Gastrocnemius medialis (tissue), 4 donors: ENCODE results near the gene MACROH2A2. TPM values are rescaled to one million over a fixed set of nuclear protein-coding genes. Genes with fewer than 3 reads are reported as not detected.
A peak's percentile ranks its signal among the peaks of the same experiment; 100 is the strongest.

ENCODE experiments used
- ATAC-seq, 2 donors: fragments of 150-250 bp; one replicate each; pipeline ENCODE4 v1.9.1; 2016
- DNase-seq, 2 donors: peaks; one replicate each; pipeline ENCODE4 v3.0.0-alpha.2; 2019
- H3K27ac ChIP-seq, 4 donors: fragments of 200-600 bp; sonication (generic); 1 replicate in 1 of 4; 2 replicates in 3 of 4; pipeline ENCODE4 v1.5.1; 2016 to 2018; ENCODE audit warnings: mild to moderate bottlenecking in 2 of 4, moderate library complexity in 1 of 4
- H3K27me3 ChIP-seq, 3 donors: fragments of 200-600 bp; sonication (generic) in 2 of 3; 1 replicate in 1 of 3; 2 replicates in 2 of 3; pipeline versions ENCODE4 v1.5.1 to v1.6.0; 2016 to 2019; ENCODE audit warnings: mild to moderate bottlenecking in 1 of 3, moderate library complexity in 1 of 3
- H3K36me3 ChIP-seq, 2 donors: fragments of 200-600 bp; sonication (generic) in 1 of 2; one replicate each; pipeline ENCODE4 v1.5.1; 2017 to 2018
- H3K4me1 ChIP-seq, 2 donors: fragments of 200-600 bp; sonication (generic) in 1 of 2; one replicate each; pipeline ENCODE4 v1.5.1; 2016 to 2017; ENCODE audit warnings: mild to moderate bottlenecking in 2 of 2
- H3K4me3 ChIP-seq, 4 donors: fragments of 200-600 bp; sonication (generic) in 3 of 4; 1 replicate in 1 of 4; 2 replicates in 3 of 4; pipeline ENCODE4 v1.5.1; 2016 to 2019; ENCODE audit warnings: mild to moderate bottlenecking in 2 of 4
- H3K9me3 ChIP-seq, 3 donors: fragments of 200-600 bp; sonication (generic) in 2 of 3; 1 replicate in 1 of 3; 2 replicates in 2 of 3; pipeline ENCODE4 v1.5.1; 2016 to 2019
- CTCF ChIP-seq, 5 experiments: fragments of 450-650 bp in 3 of 5; fragments of 200-600 bp in 2 of 5; sonication (generic) in 2 of 5; IDR thresholded peaks in 4 of 5; conservative IDR thresholded peaks in 1 of 5; 1 replicate in 4 of 5; 2 replicates in 1 of 5; pipeline ENCODE4 v1.5.1; 2016 to 2019; ENCODE audit warnings: antibody characterized with exemption in 5 of 5, mild to moderate bottlenecking in 3 of 5, moderate library complexity in 3 of 5
- POLR2A ChIP-seq, 2 donors: fragments of 450-650 bp; IDR thresholded peaks; one replicate each; pipeline ENCODE4 v1.6.1; 2017; ENCODE audit warnings: antibody characterized with exemption in 2 of 2, mild to moderate bottlenecking in 2 of 2, moderate library complexity in 2 of 2
- in situ Hi-C, 4 donors: fragments of 200-750 bp; cut with MboI; loops; one replicate each; pipeline versions ENCODE4 v1.15.0 to v1.8.0; 2017; ENCODE audit warnings: low sequenced_read_pairs in 4 of 4
- intact Hi-C: fragments of 100-400 bp; cut with DNase I; formaldehyde crosslinking; loops from one replicate; pipeline ENCODE4 v1.15.1; 2023; ENCODE audit warnings: low total_unique reads
- total RNA-seq, 4 donors: library from RNA; depleted of rRNA; stranded (reverse); fragments of >200 nt; gene quantifications; one replicate each; pipeline versions ENCODE4 v1.1.0 to v1.2.3, GENCODE V29; 2016

Gene MACROH2A2
- total RNA-seq, 4 donors from 2014 or later, result 0.53 to 5.2 (median 4.3) TPM

- in situ Hi-C loops, result no loop called here
- ATAC-seq (no peak), DNase-seq (no peak)
- H3K27me3 ChIP-seq, result no peaks in the 10 kb centered on the region
- intact Hi-C loops, result no loop called here
- peaks cover 0 to 48% of the 10 kb centered on the region in 2 donors for H3K36me3 ChIP-seq
- H3K9me3 ChIP-seq, result no peaks in the 10 kb centered on the region
- H3K4me1 ChIP-seq, result peaks cover 12 to 13% of the 10 kb centered on the region in 2 donors
- TF ChIP-seq POLR2A (IDR thresholded peaks at IDR 0.05), result no peak
- no peak for TF ChIP-seq CTCF (IDR thresholded peaks at IDR 0.05 in 4 of 5, conservative IDR thresholded peaks at IDR 0.05 in 1 of 5)
- no peak overlapping the region for H3K4me3 ChIP-seq
- no peak overlapping the region for H3K27ac ChIP-seq
Measured at GRCh38 chr10:70117646-70118045, 65.0 kb downstream of the MACROH2A2 start.

- intact Hi-C loops, result no loop called here
- peaks cover 12 to 13% of the 10 kb centered on the region in 2 donors for H3K4me1 ChIP-seq
- no peaks in the 10 kb centered on the region for H3K27me3 ChIP-seq
- no peak overlapping the region for H3K4me3 ChIP-seq
- in situ Hi-C loops, result no loop called here
- no peaks in the 10 kb centered on the region for H3K9me3 ChIP-seq
- DNase-seq (no peak), ATAC-seq (peak; percentile 35 to 56)
- no peak overlapping the region for H3K27ac ChIP-seq
- TF ChIP-seq CTCF (IDR thresholded peaks at IDR 0.05 in 4 of 5, conservative IDR thresholded peaks at IDR 0.05 in 1 of 5) (no peak), POLR2A (IDR thresholded peaks at IDR 0.05) (no peak)
- peaks cover 0 to 45% of the 10 kb centered on the region in 2 donors for H3K36me3 ChIP-seq
Measured at GRCh38 chr10:70118196-70118595, 65.5 kb downstream of the MACROH2A2 start.

GRCh38 chr10:70119197-70119596, 66.6 kb downstream of the MACROH2A2 start:
- in situ Hi-C loops, result no loop called here

GRCh38 chr10:70119623-70120022, 67.0 kb downstream of the MACROH2A2 start:
- ATAC-seq, result no peak
- TF ChIP-seq CTCF (IDR thresholded peaks at IDR 0.05 in 4 of 5, conservative IDR thresholded peaks at IDR 0.05 in 1 of 5), result no peak
- no peak for TF ChIP-seq POLR2A (IDR thresholded peaks at IDR 0.05)
- in situ Hi-C loops, result no loop called here
- no peak overlapping the region for H3K4me3 ChIP-seq
- DNase-seq, result no peak
- H3K27ac ChIP-seq, result no peak overlapping the region
- peaks cover 0 to 34% of the 10 kb centered on the region in 2 donors for H3K36me3 ChIP-seq
- no peaks in the 10 kb centered on the region for H3K27me3 ChIP-seq
- H3K9me3 ChIP-seq, result no peaks in the 10 kb centered on the region
- intact Hi-C loops, result no loop called here
- H3K4me1 ChIP-seq, result peaks cover 12 to 13% of the 10 kb centered on the region in 2 donors

More at GRCh38 chr10:70119197-70119596, 66.6 kb downstream of the MACROH2A2 start:
- no peaks in the 10 kb centered on the region for H3K9me3 ChIP-seq
- H3K27me3 ChIP-seq, result no peaks in the 10 kb centered on the region
- DNase-seq (no peak), ATAC-seq (no peak)
- no peak overlapping the region for H3K4me3 ChIP-seq
- TF ChIP-seq POLR2A (IDR thresholded peaks at IDR 0.05), result no peak
- peaks cover 12 to 13% of the 10 kb centered on the region in 2 donors for H3K4me1 ChIP-seq
- intact Hi-C loops, result no loop called here
- peaks cover 0 to 39% of the 10 kb centered on the region in 2 donors for H3K36me3 ChIP-seq
- no peak overlapping the region for H3K27ac ChIP-seq

- intact Hi-C loops, result no loop called here
- in situ Hi-C loops, result no loop called here
- Histone ChIP-seq H3K27me3 (no peaks in the 10 kb centered on the region), H3K4me1 (peaks cover 12 to 13% of the 10 kb centered on the region in 2 donors), H3K9me3 (no peaks in the 10 kb centered on the region), H3K36me3 (peaks cover 0 to 26% of the 10 kb centered on the region in 2 donors), H3K27ac (no peak overlapping the region), H3K4me3 (no peak overlapping the region)
- ATAC-seq (no peak), DNase-seq (no peak)
- TF ChIP-seq CTCF (IDR thresholded peaks at IDR 0.05 in 4 of 5, conservative IDR thresholded peaks at IDR 0.05 in 1 of 5) (no peak), POLR2A (IDR thresholded peaks at IDR 0.05) (no peak)
Measured at GRCh38 chr10:70120417-70120816, 67.8 kb downstream of the MACROH2A2 start.
